IPS-18a (cell line): Measurements from ENCODE around the gene ELMO1.

Experiments
- H3K27ac ChIP-seq: one replicate; pipeline ENCODE4 v1.5.1; 2013; ENCODE audit warnings: low read length
- H3K27me3 ChIP-seq: one replicate; pipeline ENCODE4 v1.6.1; 2013; ENCODE audit warnings: mild to moderate bottlenecking, low read length; ENCODE audit not compliant: control insufficient read depth, insufficient read depth
- H3K36me3 ChIP-seq: one replicate; pipeline ENCODE4 v1.6.1; 2013; ENCODE audit warnings: low read depth, low read length; ENCODE audit not compliant: control insufficient read depth
- H3K4me1 ChIP-seq: one replicate; pipeline ENCODE4 v1.6.1; 2013; ENCODE audit warnings: low read depth, low read length; ENCODE audit not compliant: control insufficient read depth
- H3K4me3 ChIP-seq: one replicate; pipeline ENCODE4 v1.5.1; 2013; ENCODE audit warnings: low read length
- H3K9ac ChIP-seq: one replicate; pipeline ENCODE4 v1.6.1; 2013; ENCODE audit warnings: mild to moderate bottlenecking, low read length, moderate library complexity
- H3K9me3 ChIP-seq: one replicate; pipeline ENCODE4 v1.6.1; 2013; ENCODE audit warnings: low read depth, low read length; ENCODE audit not compliant: control insufficient read depth

Gene ELMO1

GRCh38 chr7:37007268-37007667 lies 441.4 kb downstream of the ELMO1 start:
- H3K27me3 ChIP-seq = no peaks in the 10 kb centered on the region
- no peak overlapping the region for H3K9ac ChIP-seq
- H3K4me3 ChIP-seq = no peak overlapping the region
- H3K36me3 ChIP-seq = no peaks in the 10 kb centered on the region
- H3K27ac ChIP-seq = no peak overlapping the region
- no peaks in the 10 kb centered on the region for H3K9me3 ChIP-seq
- H3K4me1 ChIP-seq = peaks cover 9% of the 10 kb centered on the region

- Histone ChIP-seq H3K27me3 (no peaks in the 10 kb centered on the region), H3K4me1 (peaks cover 9% of the 10 kb centered on the region), H3K4me3 (no peak overlapping the region), H3K27ac (no peak overlapping the region), H3K9me3 (no peaks in the 10 kb centered on the region), H3K9ac (no peak overlapping the region), H3K36me3 (no peaks in the 10 kb centered on the region)
Observed at GRCh38 chr7:37006764-37007163, 441.9 kb downstream of the ELMO1 start.

- no peaks in the 10 kb centered on the region for H3K4me1 ChIP-seq
- H3K4me3 ChIP-seq = no peak overlapping the region
- H3K9ac ChIP-seq = no peak overlapping the region
- H3K36me3 ChIP-seq = no peaks in the 10 kb centered on the region
- no peaks in the 10 kb centered on the region for H3K27me3 ChIP-seq
- H3K9me3 ChIP-seq = no peaks in the 10 kb centered on the region
- no peak overlapping the region for H3K27ac ChIP-seq
Observed at GRCh38 chr7:37000511-37000910, 448.2 kb downstream of the ELMO1 start.

- no peaks in the 10 kb centered on the region for H3K27me3 ChIP-seq
- H3K36me3 ChIP-seq = no peaks in the 10 kb centered on the region
- no peak overlapping the region for H3K4me3 ChIP-seq
- H3K4me1 ChIP-seq = no peaks in the 10 kb centered on the region
- H3K9ac ChIP-seq = no peak overlapping the region
- no peaks in the 10 kb centered on the region for H3K9me3 ChIP-seq
- H3K27ac ChIP-seq = no peak overlapping the region
Observed at GRCh38 chr7:36999626-37000485, 448.8 kb downstream of the ELMO1 start.

GRCh38 chr7:36995776-36996175 lies 452.9 kb downstream of the ELMO1 start:
- Histone ChIP-seq H3K36me3 (no peaks in the 10 kb centered on the region), H3K27ac (no peak overlapping the region), H3K9ac (no peak overlapping the region), H3K9me3 (no peaks in the 10 kb centered on the region), H3K4me3 (no peak overlapping the region), H3K4me1 (no peaks in the 10 kb centered on the region), H3K27me3 (no peaks in the 10 kb centered on the region)

- Histone ChIP-seq H3K9ac (no peak overlapping the region), H3K27me3 (no peaks in the 10 kb centered on the region), H3K4me3 (no peak overlapping the region), H3K27ac (no peak overlapping the region), H3K9me3 (no peaks in the 10 kb centered on the region), H3K36me3 (no peaks in the 10 kb centered on the region), H3K4me1 (no peaks in the 10 kb centered on the region)
Observed at GRCh38 chr7:36994456-36995112, 454.1 kb downstream of the ELMO1 start.

GRCh38 chr7:36986948-36987724 lies 461.5 kb downstream of the ELMO1 start:
- H3K9ac ChIP-seq = peak overlapping the region; percentile 19
- H3K4me1 ChIP-seq = peaks cover 13% of the 10 kb centered on the region
- H3K36me3 ChIP-seq = no peaks in the 10 kb centered on the region
- H3K9me3 ChIP-seq = no peaks in the 10 kb centered on the region
- peak overlapping the region; percentile 53 for H3K27ac ChIP-seq
- H3K27me3 ChIP-seq = no peaks in the 10 kb centered on the region
- H3K4me3 ChIP-seq = peak overlapping the region; percentile 45

- H3K4me3 ChIP-seq = peak overlapping the region; percentile 45
- H3K27me3 ChIP-seq = no peaks in the 10 kb centered on the region
- no peaks in the 10 kb centered on the region for H3K36me3 ChIP-seq
- H3K9me3 ChIP-seq = no peaks in the 10 kb centered on the region
- H3K9ac ChIP-seq = peak overlapping the region; percentile 19
- H3K27ac ChIP-seq = peak overlapping the region; percentile 53
- peaks cover 13% of the 10 kb centered on the region for H3K4me1 ChIP-seq
Observed at GRCh38 chr7:36986511-36986933, 462.1 kb downstream of the ELMO1 start.

GRCh38 chr7:36985866-36986400 lies 462.7 kb downstream of the ELMO1 start:
- no peak overlapping the region for H3K9ac ChIP-seq
- no peaks in the 10 kb centered on the region for H3K36me3 ChIP-seq
- H3K9me3 ChIP-seq = no peaks in the 10 kb centered on the region
- H3K27ac ChIP-seq = no peak overlapping the region
- H3K4me3 ChIP-seq = no peak overlapping the region
- no peaks in the 10 kb centered on the region for H3K27me3 ChIP-seq
- peaks cover 13% of the 10 kb centered on the region for H3K4me1 ChIP-seq

- no peak overlapping the region for H3K4me3 ChIP-seq
- H3K27ac ChIP-seq = no peak overlapping the region
Observed at GRCh38 chr7:36985316-36985715, 463.3 kb downstream of the ELMO1 start.

GRCh38 chr7:36984710-36985312 lies 463.9 kb downstream of the ELMO1 start:
- Histone ChIP-seq H3K27ac (no peak overlapping the region), H3K9me3 (no peaks in the 10 kb centered on the region), H3K9ac (no peak overlapping the region)

More at GRCh38 chr7:36985316-36985715, 463.3 kb downstream of the ELMO1 start:
- Histone ChIP-seq H3K9me3 (no peaks in the 10 kb centered on the region), H3K27me3 (no peaks in the 10 kb centered on the region), H3K36me3 (no peaks in the 10 kb centered on the region), H3K4me1 (peaks cover 13% of the 10 kb centered on the region), H3K9ac (no peak overlapping the region)

More at GRCh38 chr7:36984710-36985312, 463.9 kb downstream of the ELMO1 start:
- H3K36me3 ChIP-seq = no peaks in the 10 kb centered on the region
- no peak overlapping the region for H3K4me3 ChIP-seq
- peaks cover 13% of the 10 kb centered on the region for H3K4me1 ChIP-seq
- no peaks in the 10 kb centered on the region for H3K27me3 ChIP-seq
